ENCODE results near the gene TMEM121. TPM values are rescaled to one million over a fixed set of nuclear protein-coding genes. Genes with fewer than 3 reads are reported as not detected.

TMEM121 gene
- total and polyA plus RNA-seq, 7 experiments from 2014 or later, result 0.83 to 5.7 (median 3.7) TPM

Other genes with a start within 250 kb of the TMEM121 start
- gene BRF1, start 225.6 kb upstream of the TMEM121 start, total RNA-seq, result 10 to 100 TPM; 49.8 to 75.7 (median 61.4) TPM
- 10 to 100 TPM in 1 of 2 donors, 1 to 10 TPM in 1; 7.1 to 11.9 TPM for gene BRF1, start 225.6 kb upstream of the TMEM121 start, polyA plus RNA-seq
- 10 to 100 TPM; 33.9 to 75.4 (median 72.3) TPM for gene PACS2, start 211.8 kb upstream of the TMEM121 start, total RNA-seq
- gene PACS2, start 211.8 kb upstream of the TMEM121 start, polyA plus RNA-seq, result 1 to 10 TPM; 1.5 to 4.5 TPM
- gene TEX22, start 128.0 kb upstream of the TMEM121 start, total RNA-seq, result 10 to 100 TPM in 1 of 5 experiments, 1 to 10 TPM in 4; 1.4 to 10.5 (median 6.5) TPM
- gene TEX22, start 128.0 kb upstream of the TMEM121 start, polyA plus RNA-seq, result under 1 TPM; 0.21 to 0.25 TPM
- gene MTA1, start 106.8 kb upstream of the TMEM121 start, total RNA-seq, result 100 to 1,000 TPM; 117 to 132 (median 125) TPM
- 1 to 10 TPM; 2.8 to 5.2 TPM for gene MTA1, start 106.8 kb upstream of the TMEM121 start, polyA plus RNA-seq
- gene CRIP2, start 51.8 kb upstream of the TMEM121 start, total RNA-seq, result 10 to 100 TPM in 2 of 5 experiments, 1 to 10 TPM in 2, under 1 TPM in 1; 0.65 to 55.4 (median 6.6) TPM
- gene CRIP2, start 51.8 kb upstream of the TMEM121 start, polyA plus RNA-seq, result 100 to 1,000 TPM in 1 of 2 donors, 10 to 100 TPM in 1; 69.1 to 180 TPM
- gene CRIP1, start 39.7 kb upstream of the TMEM121 start, total RNA-seq, result 100 to 1,000 TPM in 4 of 5 experiments, 10 to 100 TPM in 1; 94.4 to 517 (median 192) TPM
- 100 to 1,000 TPM; 463 to 787 TPM for gene CRIP1, start 39.7 kb upstream of the TMEM121 start, polyA plus RNA-seq
- gene TEDC1, start 35.3 kb upstream of the TMEM121 start, total RNA-seq, result 100 to 1,000 TPM in 1 of 5 experiments, 10 to 100 TPM in 4; 19.7 to 294 (median 31.3) TPM
- gene TEDC1, start 35.3 kb upstream of the TMEM121 start, polyA plus RNA-seq, result 10 to 100 TPM; 10.4 to 14.9 TPM

Data from naive thymus-derived CD4-positive, alpha-beta T cell (primary cell).